H1 (cell line): ENCODE data around the gene SLX9. TPM values are rescaled to one million over a fixed set of nuclear protein-coding genes. Genes with fewer than 3 reads are reported as not detected.

Experiments
- CTCF ChIA-PET: fragments of 300-600 bp; sonication (Branson Sonifier 250); formaldehyde crosslinking; loops from one replicate; lab custom pipeline; 2021; ENCODE audit not compliant: partially characterized antibody; lab: Charles Lee
- POLR2A ChIA-PET: fragments of 300-600 bp; sonication (Branson Sonifier 250); formaldehyde crosslinking; loops from one replicate; lab custom pipeline; 2021; ENCODE audit warnings: inconsistent platforms; ENCODE audit not compliant: partially characterized antibody; lab: Charles Lee
- DNase-seq, 2 experiments: peaks; one replicate each; pipeline versions ENCODE4 v3.0.0 to v3.0.0-alpha.2; 2010 to 2022; ENCODE audit warnings: low spot score in 2 of 2, low read depth in 1 of 2, mixed read lengths in 1 of 2
- FAIRE-seq: peaks from 2 replicates; lab custom pipeline; 2011; peaks lifted over from hg19 to GRCh38; lab: Jason Lieb, UNC
- H2AFZ ChIP-seq: 2 replicates; pipeline ENCODE4 v1.8.1; 2012; ENCODE audit warnings: low read length, inconsistent platforms
- H2AK5ac ChIP-seq: 2 replicates; pipeline ENCODE4 v1.6.1; 2013; ENCODE audit warnings: low read depth, low read length
- H2BK120ac ChIP-seq: replicated peaks from 2 replicates; pipeline ENCODE3; 2013; ENCODE audit warnings: low read depth, low read length, inconsistent platforms
- H2BK12ac ChIP-seq: 2 replicates; pipeline ENCODE4 v1.6.1; 2013; ENCODE audit warnings: low read depth, low read length
- H2BK15ac ChIP-seq: 2 replicates; pipeline ENCODE4 v1.6.1; 2013; ENCODE audit warnings: low read length
- H2BK20ac ChIP-seq: 2 replicates; pipeline ENCODE4 v1.6.1; 2013; ENCODE audit warnings: low read length
- H2BK5ac ChIP-seq: 2 replicates; pipeline ENCODE4 v1.6.1; 2013; ENCODE audit warnings: low read depth, low read length
- H3K14ac ChIP-seq: 2 replicates; pipeline ENCODE4 v1.6.1; 2013; ENCODE audit warnings: inconsistent platforms; ENCODE audit not compliant: insufficient read length
- H3K18ac ChIP-seq: 2 replicates; pipeline ENCODE4 v1.6.1; 2013; ENCODE audit warnings: low read length; ENCODE audit errors: extremely low read depth
- H3K23ac ChIP-seq: 2 replicates; pipeline ENCODE4 v1.6.1; 2013; ENCODE audit warnings: inconsistent platforms; ENCODE audit not compliant: insufficient read length
- H3K23me2 ChIP-seq: 2 replicates; pipeline ENCODE4 v1.6.1; 2013; ENCODE audit warnings: low read depth, low read length
- H3K27ac ChIP-seq: 2 replicates; pipeline ENCODE4 v1.6.1; 2011; ENCODE audit warnings: low read depth, low read length, inconsistent platforms
- H3K27me3 ChIP-seq, 4 experiments: replicated peaks in 1 of 4; 1 replicate in 1 of 4; 2 replicates in 3 of 4; pipeline versions ENCODE4 v1.6.1 to v1.8.1; 2011 to 2013; ENCODE audit warnings: low read length in 3 of 4, mild to moderate bottlenecking in 3 of 4, inconsistent platforms in 2 of 4, mixed read lengths in 2 of 4, moderate library complexity in 1 of 4; ENCODE audit not compliant: control insufficient read depth in 3 of 4, insufficient read depth in 3 of 4; ENCODE audit errors: extremely low read depth in 1 of 4
- H3K36me3 ChIP-seq, 4 experiments: 2 replicates each; pipeline versions ENCODE4 v1.6.1 to v1.8.1; 2011 to 2013; ENCODE audit warnings: mild to moderate bottlenecking in 4 of 4, low read length in 3 of 4, moderate library complexity in 2 of 4, control low read depth in 1 of 4, inconsistent platforms in 1 of 4; ENCODE audit not compliant: insufficient read depth in 4 of 4, control insufficient read depth in 2 of 4
- H3K4ac ChIP-seq: replicated peaks from 2 replicates; pipeline ENCODE3; 2013; ENCODE audit warnings: low read length, low read depth, mixed read lengths, inconsistent platforms; ENCODE audit not compliant: insufficient read length
- H3K4me1 ChIP-seq, 4 experiments: replicated peaks in 1 of 4; 1 replicate in 1 of 4; 2 replicates in 3 of 4; pipeline versions ENCODE4 v1.6.1 to v1.8.1; 2011 to 2013; ENCODE audit warnings: low read length in 3 of 4, inconsistent platforms in 2 of 4, mixed read lengths in 1 of 4; ENCODE audit not compliant: insufficient read depth in 4 of 4, control insufficient read depth in 3 of 4
- H3K4me2 ChIP-seq, 2 experiments: 2 replicates each; pipeline versions ENCODE4 v1.6.1 to v1.8.1; 2011 to 2013; ENCODE audit warnings: low read depth in 2 of 2, low read length in 2 of 2, control low read depth in 1 of 2, inconsistent platforms in 1 of 2, mild to moderate bottlenecking in 1 of 2; ENCODE audit not compliant: insufficient read depth in 1 of 2
- H3K4me3 ChIP-seq, 4 experiments: fragments of 200-600, 300-600 bp in 1 of 4; sonication (generic), shearing (Covaris generic), sonication (Bioruptor Twin) in 1 of 4; 2 replicates each; pipeline versions ENCODE4 v1.5.1 to v1.8.1; 2011 to 2016; ENCODE audit warnings: low read length in 4 of 4, low read depth in 3 of 4, control low read depth in 2 of 4, inconsistent platforms in 2 of 4, mild to moderate bottlenecking in 2 of 4, mixed read lengths in 1 of 4, moderate library complexity in 1 of 4; ENCODE audit not compliant: insufficient read depth in 2 of 4; ENCODE audit errors: extremely low read depth in 1 of 4
- H3K56ac ChIP-seq: replicated peaks from 2 replicates; pipeline ENCODE3; 2013; ENCODE audit warnings: low read depth, mild to moderate bottlenecking, mixed read lengths, low read length, inconsistent platforms; ENCODE audit not compliant: insufficient read length
- H3K79me1 ChIP-seq: 2 replicates; pipeline ENCODE4 v1.6.1; 2013; ENCODE audit warnings: low read depth, low read length, control low read depth
- H3K79me2 ChIP-seq, 2 experiments: 2 replicates each; pipeline versions ENCODE4 v1.6.1 to v1.8.1; 2012 to 2013; ENCODE audit warnings: low read length in 2 of 2, mild to moderate bottlenecking in 2 of 2, inconsistent platforms in 1 of 2; ENCODE audit not compliant: insufficient read depth in 2 of 2, control insufficient read depth in 1 of 2
- H3K9ac ChIP-seq, 4 experiments: replicated peaks in 1 of 4; 1 replicate in 1 of 4; 2 replicates in 3 of 4; pipeline versions ENCODE4 v1.6.1 to v1.8.1; 2011 to 2013; ENCODE audit warnings: low read depth in 3 of 4, low read length in 3 of 4, control low read depth in 2 of 4, mild to moderate bottlenecking in 2 of 4, moderate library complexity in 2 of 4, inconsistent platforms in 1 of 4; ENCODE audit errors: extremely low read depth in 1 of 4
- H3K9me3 ChIP-seq, 2 experiments: 2 replicates each; pipeline versions ENCODE4 v1.6.1 to v1.8.1; 2012 to 2013; ENCODE audit warnings: mild to moderate bottlenecking in 2 of 2, moderate library complexity in 2 of 2, control low read depth in 1 of 2, inconsistent platforms in 1 of 2, low read depth in 1 of 2, low read length in 1 of 2, mixed read lengths in 1 of 2; ENCODE audit not compliant: insufficient read depth in 2 of 2
- H4K20me1 ChIP-seq, 2 experiments: replicated peaks in 1 of 2; 2 replicates each; pipeline versions ENCODE3 to v1.8.1; 2011 to 2013; ENCODE audit warnings: inconsistent platforms in 2 of 2, low read length in 2 of 2, mild to moderate bottlenecking in 1 of 2; ENCODE audit not compliant: insufficient read depth in 2 of 2, control insufficient read depth in 1 of 2
- H4K5ac ChIP-seq: 2 replicates; pipeline ENCODE4 v1.6.1; 2013; ENCODE audit warnings: low read length, low read depth, mixed read lengths, inconsistent platforms; ENCODE audit not compliant: insufficient read length
- H4K8ac ChIP-seq: 2 replicates; pipeline ENCODE4 v1.8.0; 2013; ENCODE audit warnings: mild to moderate bottlenecking, moderate library complexity, low read length, inconsistent platforms; ENCODE audit not compliant: insufficient read depth; ENCODE audit errors: extremely low read depth
- H4K91ac ChIP-seq: replicated peaks from 2 replicates; pipeline ENCODE3; 2013; ENCODE audit warnings: low read length, mixed read lengths, inconsistent platforms; ENCODE audit not compliant: insufficient read length
- EZH2 ChIP-seq: fragments of 200-600 bp; sonication (generic); IDR thresholded peaks from 2 replicates; pipeline ENCODE4 v1.7.1; 2012; ENCODE audit warnings: low read depth, mild to moderate bottlenecking, moderate library complexity, low read length, inconsistent platforms; ENCODE audit not compliant: severe bottlenecking
- KDM1A ChIP-seq: fragments of 200-600, 300-600 bp; sonication (generic); IDR thresholded peaks from 2 replicates; pipeline ENCODE4 v1.7.1; 2016; ENCODE audit warnings: mild to moderate bottlenecking, low read length, borderline replicate concordance
- WGBS, 2 experiments: shearing (Covaris generic) in 1 of 2; methylation state at CpG; one replicate each; pipeline versions ENCODE4 v1.1.6 to v1.1.7; 2013 to 2015; ENCODE audit warnings: low lambda C conversion rate in 2 of 2, mixed read lengths in 2 of 2, inconsistent platforms in 1 of 2, low coverage in 1 of 2, missing lambda C conversion rate in 1 of 2; ENCODE audit not compliant: insufficient replicate concordance in 2 of 2, insufficient coverage in 1 of 2, insufficient read length in 1 of 2; ENCODE audit errors: extremely low coverage in 1 of 2, missing lambda C conversion rate in 1 of 2; 5-methylcytosine and 5-hydroxymethylcytosine counted together
- polyA plus RNA-seq, 7 experiments: library from polyadenylated mRNA; depleted of rRNA in 3 of 7; stranded (reverse) in 5 of 7; unstranded in 2 of 7; fragments of >200 nt in 5 of 7; fragments of 200-250 nt in 2 of 7; gene quantifications; 1 replicate in 5 of 7; 2 replicates in 1 of 7; 4 replicates in 1 of 7; pipeline versions ENCODE4 v1.2.1 to v1.2.3, GENCODE V29; 2011 to 2013; ENCODE audit warnings: missing spikeins in 2 of 7, mixed read lengths in 2 of 7
- total RNA-seq: library from RNA; stranded (reverse); fragmentation: NEBNext Ultra II Directional; extraction: Animal tissue kit (Norgen Biotek cat#: 25700); gene quantifications from 2 replicates; pipeline ENCODE4 v1.2.1, GENCODE V29; 2021

The SLX9 gene
- total and polyA plus RNA-seq, 2 of the 8 experiments (the other 6 are each of a cell fraction or from before 2014, with no cell fraction given) = 17.7 to 57.3 TPM

DNA sequence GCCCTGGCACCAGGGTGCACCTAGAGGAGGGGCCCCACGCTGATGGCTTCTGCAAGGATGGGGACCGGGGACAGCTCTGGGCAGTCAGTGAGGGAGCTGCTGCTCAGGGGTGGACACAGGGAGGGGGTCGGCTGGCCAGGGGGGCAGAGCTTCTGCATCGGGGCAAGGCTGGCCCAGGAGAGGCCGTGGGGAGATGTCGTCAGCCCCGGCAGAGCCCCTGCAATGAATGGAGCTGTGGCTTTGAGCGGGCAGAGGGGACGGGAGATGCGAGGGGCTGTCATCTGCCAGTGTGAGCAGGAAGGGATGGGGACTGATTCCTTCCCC is 31.8 kb downstream of the SLX9 start:
- ChIA-PET CTCF (interaction anchor here (0.6 to 4.1 kb wide), 17 partner anchors 9 to 176 kb away, joined by 3 to 28 read pairs (median 5); no protein-coding TSS in a partner anchor), POLR2A (interaction anchor here (1.5 kb wide), 1 partner anchor 13 kb away, joined by 5 read pairs; no protein-coding TSS in a partner anchor)
- Histone ChIP-seq H4K5ac (no peak overlapping the region), H3K9me3 (no peaks in the 10 kb centered on the region), H3K4me3 (no peak overlapping the region), H3K4ac (no peak overlapping the region), H3K18ac (no peak overlapping the region), H3K27ac (no peak overlapping the region), H3K4me1 (no peaks in the 10 kb centered on the region; a peak in 1 of 7 replicates), H3K36me3 (peaks cover 0 to 19% (median 9%) of the 10 kb centered on the region in 4 experiments; a peak in 4 of 8 replicates), H2BK5ac (no peak overlapping the region), H2BK20ac (no peak overlapping the region), H4K20me1 (peaks cover 12 to 13% of the 10 kb centered on the region in 2 experiments), H3K23ac (no peak overlapping the region), H4K91ac (no peak overlapping the region), H3K79me2 (no peaks in the 10 kb centered on the region), H3K23me2 (no peaks in the 10 kb centered on the region), H2AK5ac (no peak overlapping the region), H2AFZ (no peak overlapping the region), H4K8ac (no peak overlapping the region; the same call in 1 of the 2 replicates), H3K14ac (no peak overlapping the region), H2BK15ac (no peak overlapping the region), H3K56ac (no peak overlapping the region), H2BK12ac (no peak overlapping the region), H3K4me2 (no peak overlapping the region), H2BK120ac (no peak overlapping the region), H3K27me3 (no peaks in the 10 kb centered on the region), H3K79me1 (no peaks in the 10 kb centered on the region), H3K9ac (no peak overlapping the region)
- no peak for TF ChIP-seq KDM1A
- no peak for TF ChIP-seq EZH2
- FAIRE-seq = no peak
- DNase-seq = no peak
- 86% methylated on average over 10 of the region's 10 CpGs; no CpG with 5 or more reads in 1 of the 2 experiments for WGBS, 2 experiments
